Measurements from ENCODE around the gene GLIS1.
"Not testable (repeated sequence)": the region's sequence is repeated elsewhere in the genome, so short reads cannot be mapped to it uniquely, and the experiment has no call there.

The GLIS1 gene

GRCh38 chr1:53739109-53739681 lies at the start of gene GLIS1:
Gene GLIS1 (minus strand): TSS chr1:53739164. CDS start chr1:53738064, 1,100 bp downstream.
- peak; percentile 97 for DNase-seq (ENCODE audit: low spot score)

- no peak for DNase-seq (ENCODE audit: low spot score)
These were observed 48.7 kb upstream of the GLIS1 start for GRCh38 chr1:53787655-53788054.

- no peak for DNase-seq (ENCODE audit: low spot score)
These were observed 44.1 kb upstream of the GLIS1 start for GRCh38 chr1:53783056-53783455.

- no peak for DNase-seq (ENCODE audit: low spot score)
These were observed 42.7 kb upstream of the GLIS1 start for GRCh38 chr1:53781654-53782053.

- no peak for DNase-seq (ENCODE audit: low spot score)
These were observed 38.3 kb upstream of the GLIS1 start for GRCh38 chr1:53777272-53777671.

GRCh38 chr1:53771648-53772047 lies 32.7 kb upstream of the GLIS1 start:
- no peak for DNase-seq (ENCODE audit: low spot score)

- DNase-seq (ENCODE audit: low spot score) = no peak
These were observed 30.8 kb upstream of the GLIS1 start for GRCh38 chr1:53769780-53770179.

- no peak for DNase-seq (ENCODE audit: low spot score)
These were observed 30.2 kb upstream of the GLIS1 start for GRCh38 chr1:53769184-53769583.

GRCh38 chr1:53766831-53767405 lies 28.0 kb upstream of the GLIS1 start:
- DNase-seq (ENCODE audit: low spot score) = no peak

- DNase-seq (ENCODE audit: low spot score) = no peak
These were observed 27.3 kb upstream of the GLIS1 start for GRCh38 chr1:53766194-53766742.

- no peak for DNase-seq (ENCODE audit: low spot score)
These were observed 26.7 kb upstream of the GLIS1 start for GRCh38 chr1:53765657-53766056.

GRCh38 chr1:53763911-53764310 lies 24.9 kb upstream of the GLIS1 start:
- no peak for DNase-seq (ENCODE audit: low spot score)

GRCh38 chr1:53763461-53763860 lies 24.5 kb upstream of the GLIS1 start:
- no peak for DNase-seq (ENCODE audit: low spot score)

GRCh38 chr1:53760497-53760896 lies 21.5 kb upstream of the GLIS1 start:
- not testable (repeated sequence) for DNase-seq (ENCODE audit: low spot score)

- no peak for DNase-seq (ENCODE audit: low spot score)
These were observed 16.9 kb upstream of the GLIS1 start for GRCh38 chr1:53755874-53756273.

GRCh38 chr1:53754484-53755312 lies 15.7 kb upstream of the GLIS1 start:
- no peak for DNase-seq (ENCODE audit: low spot score)

- DNase-seq (ENCODE audit: low spot score) = no peak
These were observed 13.3 kb upstream of the GLIS1 start for GRCh38 chr1:53752281-53752680.

GRCh38 chr1:53747841-53748240 lies 8.9 kb upstream of the GLIS1 start:
- no peak for DNase-seq (ENCODE audit: low spot score)

- DNase-seq (ENCODE audit: low spot score) = no peak
These were observed 1.7 kb upstream of the GLIS1 start for GRCh38 chr1:53740621-53741105.

GRCh38 chr1:53738205-53739108 lies 507 bp downstream of the GLIS1 start:
- DNase-seq (ENCODE audit: low spot score) = no peak

- DNase-seq (ENCODE audit: low spot score) = no peak
These were observed 1.2 kb downstream of the GLIS1 start for GRCh38 chr1:53737648-53738204.

Data from HuH-7 (cell line).